Astrocyte of the hippocampus (primary cell): ENCODE results near the gene SIMC1.
"Not testable (repeated sequence)": the region's sequence is repeated elsewhere in the genome, so short reads cannot be mapped to it uniquely, and the experiment has no call there.

Source experiments
- DNase-seq: peaks from one replicate; pipeline ENCODE4 v3.0.0; 2011; ENCODE audit warnings: low read depth, low spot score

SIMC1 gene

DNA sequence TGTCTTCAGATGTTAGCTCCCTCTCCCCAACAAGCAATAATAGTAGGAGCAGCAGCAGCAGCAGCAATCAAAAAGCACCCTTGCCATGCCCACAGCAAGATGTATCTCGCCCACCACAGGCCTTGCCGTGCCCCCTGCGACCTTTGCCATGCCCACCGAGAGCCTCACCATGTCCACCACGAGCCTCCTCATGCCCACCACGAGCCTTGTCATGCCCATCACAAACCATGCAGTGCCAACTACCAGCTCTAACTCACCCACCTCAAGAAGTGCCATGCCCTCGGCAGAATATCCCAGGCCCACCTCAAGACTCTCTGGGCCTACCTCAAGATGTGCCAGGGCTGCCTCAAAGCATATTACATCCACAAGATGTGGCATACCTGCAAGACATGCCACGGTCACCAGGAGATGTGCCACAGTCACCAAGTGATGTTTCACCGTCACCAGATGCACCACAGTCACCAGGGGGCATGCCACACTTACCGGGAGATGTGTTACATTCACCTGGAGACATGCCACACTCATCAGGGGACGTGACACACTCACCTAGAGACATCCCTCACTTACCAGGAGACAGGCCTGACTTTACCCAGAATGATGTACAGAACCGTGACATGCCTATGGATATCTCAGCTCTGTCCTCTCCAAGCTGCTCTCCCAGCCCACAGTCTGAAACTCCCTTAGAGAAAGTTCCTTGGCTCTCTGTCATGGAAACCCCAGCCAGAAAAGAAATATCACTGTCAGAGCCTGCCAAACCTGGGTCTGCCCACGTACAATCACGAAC lies 52.0 kb downstream of the SIMC1 start:
- not testable (repeated sequence) for DNase-seq

DNA sequence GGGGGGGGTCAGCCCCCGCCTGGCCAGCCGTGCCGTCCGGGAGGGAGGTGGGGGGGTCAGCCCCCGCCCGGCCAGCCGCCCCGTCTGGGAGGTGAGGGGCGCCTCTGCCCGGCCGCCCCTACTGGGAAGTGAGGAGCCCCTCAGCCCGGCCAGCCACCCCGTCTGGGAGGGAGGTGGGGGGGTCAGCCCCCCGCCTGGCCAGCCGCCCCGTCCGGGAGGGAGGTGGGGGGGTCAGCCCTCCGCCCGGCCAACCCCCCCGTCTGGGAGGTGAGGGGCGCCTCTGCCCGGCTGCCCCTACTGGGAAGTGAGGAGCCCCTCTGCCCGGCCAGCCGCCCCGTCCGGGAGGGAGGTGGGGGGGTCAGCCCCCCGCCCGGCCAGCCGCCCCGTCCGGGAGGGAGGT lies 67.1 kb downstream of the SIMC1 start:
- DNase-seq, result not testable (repeated sequence)

DNA sequence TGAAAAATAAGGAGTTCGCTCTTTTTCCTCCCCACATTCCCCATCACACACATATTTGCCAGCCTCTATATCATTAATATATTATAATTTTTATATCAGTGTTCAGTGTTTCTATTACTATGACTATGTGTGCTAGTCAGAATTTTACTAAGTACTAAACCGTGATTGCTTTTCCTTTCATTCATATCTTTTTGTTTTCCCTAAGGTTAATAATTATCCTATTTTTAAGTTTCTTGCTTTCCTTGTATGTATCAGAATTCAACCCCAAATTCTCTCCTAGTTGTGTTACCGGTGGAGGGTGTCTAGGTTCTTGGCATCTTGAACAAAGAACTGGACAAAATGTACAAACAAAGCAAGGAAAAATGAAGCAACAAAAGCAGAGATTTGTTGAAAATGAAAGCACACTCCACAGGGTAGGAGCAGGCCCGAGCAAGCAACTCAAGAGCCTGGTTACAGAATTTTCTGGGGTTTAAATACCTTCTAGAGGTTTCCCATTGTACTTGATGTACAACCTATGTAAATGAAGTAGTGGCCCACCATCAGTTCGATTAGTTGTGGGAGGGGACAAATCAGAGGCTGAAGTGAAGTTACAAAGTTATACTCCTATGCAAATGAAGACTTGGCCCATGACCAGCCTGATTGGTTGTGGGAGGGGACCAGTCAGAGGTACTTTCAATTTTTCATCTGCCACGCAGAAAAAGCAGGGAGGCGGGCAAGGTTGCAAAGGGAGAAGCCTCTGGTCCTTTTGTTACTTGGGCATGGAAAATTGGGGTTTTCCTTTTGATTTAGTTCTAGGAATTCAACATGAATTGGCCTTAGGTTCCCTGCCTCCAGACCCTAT lies 79.5 kb downstream of the SIMC1 start:
- no peak for DNase-seq

DNA sequence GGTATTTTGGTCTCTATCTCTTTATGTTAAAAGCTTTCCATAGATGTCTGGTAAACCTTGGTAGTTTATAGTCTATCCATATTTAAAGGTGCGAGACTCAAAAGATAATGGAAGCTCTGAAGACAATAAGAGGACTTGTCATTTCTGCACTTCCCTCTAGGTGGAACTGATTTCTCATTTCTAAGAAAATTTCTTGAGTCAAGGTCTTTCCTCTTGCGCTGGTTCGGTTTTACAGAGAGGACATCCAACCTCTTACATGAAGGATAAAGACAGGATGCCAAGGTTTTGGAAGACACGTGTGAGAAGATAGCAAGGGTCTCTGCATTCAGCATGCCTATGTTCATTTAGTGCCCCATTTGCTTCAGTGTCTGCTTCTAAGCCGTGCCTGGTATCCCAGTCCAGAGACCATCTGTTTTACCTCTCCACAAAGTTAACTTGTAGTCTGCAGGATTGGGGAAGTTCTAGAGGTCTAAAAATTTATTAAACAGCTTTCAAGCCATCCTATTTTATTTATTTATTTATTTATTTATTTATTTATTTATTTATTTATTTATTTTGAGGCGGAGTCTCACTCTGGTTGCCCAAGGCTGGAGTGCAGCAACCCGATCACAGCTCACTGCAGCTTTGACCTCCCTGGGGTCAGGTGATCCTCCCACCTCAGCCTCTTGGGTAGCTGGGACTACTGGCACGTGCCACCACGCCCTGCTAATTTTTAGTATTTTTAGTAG lies 81.8 kb downstream of the SIMC1 start:
- DNase-seq, result peak; percentile 6

DNA sequence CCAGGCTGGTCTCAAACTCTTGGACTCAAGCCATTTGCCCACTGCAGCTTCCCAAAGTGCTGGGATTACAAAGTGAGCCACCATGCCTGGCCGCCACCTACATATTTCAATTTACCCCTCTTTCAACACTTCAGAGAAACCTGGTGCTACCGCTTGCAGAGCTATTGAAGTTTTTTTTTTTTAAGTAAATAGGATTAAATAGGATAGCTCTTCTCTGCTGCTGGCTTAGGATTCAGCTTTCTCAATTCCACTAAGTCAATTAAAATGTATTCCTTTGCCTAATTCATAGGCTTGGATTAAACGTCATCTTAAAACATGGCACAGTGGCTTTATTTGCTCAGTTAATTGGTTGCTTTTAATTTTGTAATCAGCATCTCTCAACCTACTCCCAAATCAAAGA lies 82.4 kb downstream of the SIMC1 start:
- DNase-seq, result no peak

DNA sequence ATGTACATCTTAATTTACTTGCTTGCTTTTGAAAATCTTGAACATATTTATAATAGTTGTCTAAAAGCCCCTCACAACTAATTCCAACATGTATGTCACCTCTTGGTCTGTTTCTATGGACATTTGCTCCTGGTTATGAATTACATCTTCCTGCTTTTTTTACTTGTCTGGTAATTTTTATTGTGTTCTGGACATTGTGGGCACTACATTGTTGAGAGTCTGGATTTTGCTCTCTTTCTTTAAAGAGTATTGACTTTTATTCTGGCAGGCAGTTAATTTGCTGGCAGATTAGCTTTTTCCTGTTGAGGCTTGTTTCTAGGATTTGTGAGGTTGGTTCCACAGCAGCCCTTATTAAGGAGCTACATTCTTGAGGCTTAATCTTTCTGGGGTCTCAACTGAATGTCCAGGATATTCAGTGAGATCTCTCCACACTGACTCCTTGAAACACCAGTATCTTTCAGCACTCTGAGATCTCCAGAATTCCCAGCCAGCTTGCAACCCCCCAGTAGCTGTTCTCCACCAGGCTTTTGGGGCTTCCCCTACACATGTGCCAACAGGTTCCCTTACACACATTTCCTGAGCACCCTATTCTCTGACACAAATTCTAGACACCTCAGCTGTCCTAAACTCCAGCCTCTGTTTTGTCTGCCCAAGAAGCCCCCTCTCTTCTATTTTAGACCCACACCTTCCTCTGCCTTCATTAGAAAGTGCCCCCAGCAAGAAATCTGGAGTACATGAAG lies 96.0 kb downstream of the SIMC1 start:
- no peak for DNase-seq

DNA sequence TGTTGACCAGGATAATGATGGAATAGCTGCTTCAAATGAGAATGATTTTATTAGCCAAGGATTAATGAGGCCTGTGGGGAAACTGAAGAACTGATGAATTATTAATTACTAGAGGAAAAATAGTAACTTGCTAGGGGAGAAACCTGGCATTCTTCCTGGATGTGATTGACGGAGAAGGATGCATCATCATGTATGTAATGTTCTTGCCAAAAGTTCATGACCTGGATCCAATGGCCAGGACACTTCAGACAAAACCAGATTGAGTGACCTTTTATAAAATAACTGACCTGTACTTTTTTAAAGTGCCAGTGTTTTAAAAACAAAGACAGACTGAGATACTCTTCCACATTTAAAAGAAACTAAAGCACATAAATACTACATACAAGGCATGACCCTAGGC lies 99.7 kb downstream of the SIMC1 start:
- DNase-seq, result no peak

DNA sequence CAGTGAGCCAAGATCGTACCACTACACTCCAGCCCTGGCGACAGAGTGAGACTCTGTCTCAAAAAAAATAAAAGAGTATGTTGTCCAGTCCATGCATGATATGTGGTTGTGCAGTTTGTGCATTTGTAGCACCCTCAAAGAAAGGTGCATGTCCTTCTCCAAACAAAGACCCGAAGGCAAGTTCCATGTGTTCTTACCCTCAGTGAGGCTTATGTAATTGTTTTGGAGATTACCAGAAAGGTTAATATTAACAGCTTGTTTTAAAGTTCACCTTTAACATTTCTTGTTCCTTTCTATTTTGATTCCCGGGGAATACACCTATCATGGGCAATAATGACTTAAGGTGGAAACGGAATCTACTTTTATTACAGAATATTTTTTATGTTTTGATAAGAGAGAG lies 101.1 kb downstream of the SIMC1 start:
- no peak for DNase-seq

DNA sequence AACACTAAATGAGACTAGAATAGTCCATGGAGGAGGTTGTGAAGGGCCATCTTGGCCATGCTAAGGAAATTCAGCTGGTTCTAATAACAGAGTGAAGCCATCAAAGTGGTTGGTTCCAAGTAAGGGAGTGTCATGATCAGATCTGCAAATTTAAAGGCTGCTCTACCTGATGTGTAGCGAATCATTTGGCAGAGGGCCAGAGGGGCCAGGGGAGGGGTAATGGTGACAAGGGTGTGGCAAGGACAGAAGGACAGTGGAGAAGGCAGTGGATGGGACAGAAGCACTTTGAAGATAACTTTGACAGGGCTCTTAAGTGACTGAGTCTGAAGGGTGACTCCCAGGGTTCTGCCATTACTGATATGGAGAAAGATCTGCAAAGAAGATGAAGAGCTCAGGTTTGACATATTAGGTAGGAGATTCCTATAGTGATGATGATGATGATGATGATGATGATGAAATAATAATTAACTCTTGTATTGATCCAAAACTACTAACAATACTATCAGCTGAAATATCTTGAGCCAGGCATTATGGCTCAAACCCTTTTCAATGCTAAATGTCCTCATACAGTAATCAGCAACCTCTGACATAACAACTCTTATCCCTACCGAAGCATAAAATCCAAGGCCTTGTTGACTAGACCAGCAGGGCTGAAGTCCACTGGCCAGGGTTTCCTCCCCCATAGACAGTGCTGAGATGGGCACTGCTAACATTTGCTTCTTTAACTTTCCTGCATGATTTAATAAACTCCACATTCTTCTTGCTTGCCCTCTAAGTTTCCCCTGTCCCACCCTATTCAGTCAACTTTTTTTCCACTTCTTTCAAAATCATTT lies 103.3 kb downstream of the SIMC1 start:
- DNase-seq, result no peak

DNA sequence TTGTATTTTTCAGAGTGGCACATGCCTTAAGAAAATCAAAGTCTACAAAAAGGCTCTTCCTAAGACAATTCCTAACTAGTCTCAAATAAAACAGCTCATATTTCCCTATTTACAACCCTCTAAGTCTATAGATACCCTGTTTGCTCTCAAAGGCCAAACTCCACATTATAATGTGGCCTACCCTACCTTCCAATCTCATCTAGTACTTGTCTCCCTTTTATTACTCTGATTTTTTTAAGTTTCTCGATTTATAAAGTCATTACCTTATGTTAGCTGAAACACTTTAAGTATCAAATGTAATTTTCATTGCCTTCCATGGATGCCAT lies 103.9 kb downstream of the SIMC1 start:
- DNase-seq, result no peak

DNA sequence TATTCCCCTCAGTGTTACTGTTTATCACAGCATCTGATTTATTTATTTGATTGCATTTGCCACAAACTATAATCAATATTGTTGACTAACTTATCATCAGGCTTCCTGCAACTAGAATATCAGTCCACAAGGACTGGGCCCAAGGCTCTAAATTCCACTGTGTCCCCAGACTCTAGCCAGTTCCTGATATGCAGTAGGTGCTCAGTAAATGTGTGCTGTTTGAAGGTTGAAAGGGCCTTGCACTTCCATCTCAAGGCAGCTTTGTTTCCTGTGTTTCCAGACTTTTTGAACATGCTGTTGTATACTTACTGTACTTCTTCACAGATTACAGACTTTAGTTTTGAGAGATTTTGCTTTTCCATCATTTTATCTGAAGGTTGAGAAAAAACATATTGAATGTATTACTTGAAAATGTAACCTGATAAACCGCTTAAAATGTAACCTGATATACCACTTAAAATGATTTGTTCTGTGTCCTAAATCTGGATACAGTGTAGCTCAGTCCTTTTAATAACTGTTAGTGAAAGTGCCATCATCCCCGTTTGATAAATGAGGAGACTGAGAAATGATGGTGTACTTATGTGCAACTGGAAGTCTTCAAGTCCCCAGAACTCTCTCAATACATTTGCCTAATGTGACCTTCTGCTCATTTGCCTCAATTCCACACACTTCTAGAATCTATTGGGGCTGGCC lies 104.7 kb downstream of the SIMC1 start:
- DNase-seq, result no peak

DNA sequence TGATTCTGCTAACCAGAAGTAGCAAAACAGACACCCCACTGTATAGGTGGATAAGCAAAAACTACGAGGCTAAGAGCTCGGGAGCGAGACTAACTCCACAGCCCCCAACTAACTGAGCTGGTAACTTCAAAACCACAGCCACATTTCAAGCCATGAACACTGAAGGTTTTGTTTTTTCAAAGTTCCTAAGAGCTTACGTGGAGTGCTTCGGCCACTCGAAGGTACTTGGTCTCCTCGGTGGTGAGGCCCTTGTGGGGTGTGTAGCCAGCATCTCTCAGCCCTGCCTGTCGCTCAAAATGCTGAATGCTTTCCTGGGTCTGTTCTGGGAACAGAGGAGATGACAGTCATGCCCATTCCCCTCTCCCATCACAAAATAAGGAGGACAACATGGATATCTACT lies 112.2 kb downstream of the SIMC1 start:
- DNase-seq, result peak; percentile 35

DNA sequence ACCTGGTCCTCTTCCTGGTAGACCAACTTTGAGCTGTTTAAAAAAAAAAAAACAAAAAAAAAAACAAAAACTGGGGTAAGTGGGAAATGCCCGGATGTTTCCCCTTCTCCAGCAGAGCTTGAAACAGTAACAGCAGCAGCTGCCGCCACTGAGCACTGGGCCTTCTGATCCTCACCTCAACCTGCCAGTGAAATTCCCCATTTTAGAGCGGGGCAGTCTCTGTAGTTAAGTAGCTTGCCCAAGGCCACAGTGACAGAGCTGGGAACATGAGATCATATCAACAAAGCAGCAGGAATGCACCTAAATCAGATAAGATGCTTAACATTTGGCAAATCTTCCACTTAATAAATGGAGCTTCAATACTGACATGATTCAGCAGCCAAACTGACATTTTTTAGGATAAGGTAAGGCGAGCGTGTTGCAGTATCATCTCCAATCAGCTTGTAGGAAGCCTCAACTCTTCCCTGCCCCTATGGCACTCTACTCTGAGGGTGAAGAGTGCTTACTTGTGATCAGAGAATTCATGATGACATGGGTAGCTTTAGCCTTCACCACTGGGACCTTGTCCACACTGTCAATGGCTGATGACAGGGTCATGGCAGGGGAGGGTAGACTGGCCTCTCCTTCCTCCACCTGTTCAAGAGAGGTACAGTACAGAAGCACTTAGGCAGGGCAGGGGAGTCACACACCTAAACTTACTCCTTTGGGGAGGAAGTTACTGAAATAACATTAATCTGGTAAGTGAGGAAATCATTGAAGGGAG lies 114.1 kb downstream of the SIMC1 start:
- no peak for DNase-seq

DNA sequence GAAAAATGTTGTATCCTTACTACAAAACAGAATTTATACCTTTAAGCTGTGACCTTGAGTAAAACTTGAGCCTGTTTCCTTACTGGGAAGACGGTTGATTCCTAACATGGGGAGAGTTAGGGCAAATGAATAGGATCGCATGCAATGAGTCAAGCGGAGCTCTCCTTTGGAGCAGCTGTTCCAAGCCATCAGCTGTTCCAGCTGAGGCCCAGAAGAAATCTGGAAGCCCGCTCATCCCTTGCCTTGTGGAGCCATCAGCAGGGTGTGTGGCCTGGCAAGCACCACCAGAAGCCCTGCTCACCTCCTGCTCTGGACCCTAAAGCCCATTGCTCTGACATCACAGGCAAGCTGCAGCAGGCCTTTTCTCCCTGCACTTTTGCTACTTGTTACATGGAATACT lies 115.3 kb downstream of the SIMC1 start:
- DNase-seq, result no peak

DNA sequence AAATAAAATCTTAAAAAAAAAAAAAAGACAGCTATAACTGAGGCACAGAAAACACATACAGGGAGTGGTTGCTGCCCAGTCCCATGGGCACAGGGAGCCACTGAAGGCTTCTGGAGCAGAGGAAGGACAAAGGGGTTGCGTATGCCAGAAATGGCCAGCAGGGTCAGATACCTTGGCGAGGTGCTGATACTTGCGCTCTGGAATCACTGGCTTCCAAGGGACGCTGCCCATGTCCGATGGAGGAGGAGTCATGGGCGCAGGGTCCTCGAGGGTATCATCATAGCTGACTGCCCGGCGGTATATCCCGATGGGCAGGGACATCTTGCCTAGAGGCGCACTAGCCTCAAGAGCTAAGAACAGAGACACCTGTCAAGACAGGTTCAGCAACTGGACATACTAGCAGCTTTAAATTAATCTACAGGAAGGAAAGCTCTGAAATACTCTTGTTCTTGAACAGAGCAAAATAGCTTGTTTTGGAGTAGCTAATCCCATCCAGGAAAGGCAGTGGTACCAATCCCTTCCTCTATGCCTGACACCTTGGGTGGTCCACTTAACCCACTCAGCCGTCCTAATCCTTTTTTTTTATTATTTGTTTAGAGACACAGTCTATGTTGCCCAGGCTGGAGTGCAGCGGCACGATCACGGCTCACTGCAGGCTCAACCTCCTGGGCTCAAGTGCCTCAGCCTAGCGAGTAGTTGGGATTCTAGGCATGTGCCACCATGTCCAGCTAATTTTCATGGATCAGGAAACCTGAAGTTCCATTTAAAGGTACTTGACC lies 117.4 kb downstream of the SIMC1 start:
- DNase-seq, result no peak

DNA sequence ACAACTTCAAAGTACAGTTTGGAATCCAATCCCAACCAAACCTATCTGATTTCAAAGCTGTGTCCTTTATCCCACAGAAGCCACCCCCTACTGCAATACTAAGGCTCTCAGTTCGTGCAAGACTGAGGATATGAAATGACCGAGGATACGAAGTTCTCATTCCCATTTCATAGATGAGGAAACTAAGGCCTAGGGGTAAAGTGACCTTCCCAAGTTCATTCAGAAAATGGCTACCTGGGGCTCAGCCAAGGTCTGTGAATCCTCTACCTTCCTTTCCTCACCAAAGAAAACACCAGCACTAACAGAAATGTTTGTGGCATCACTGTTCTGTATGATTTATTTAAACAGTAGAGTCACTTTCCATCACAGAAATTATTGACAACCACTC lies 117.9 kb downstream of the SIMC1 start:
- no peak for DNase-seq

DNA sequence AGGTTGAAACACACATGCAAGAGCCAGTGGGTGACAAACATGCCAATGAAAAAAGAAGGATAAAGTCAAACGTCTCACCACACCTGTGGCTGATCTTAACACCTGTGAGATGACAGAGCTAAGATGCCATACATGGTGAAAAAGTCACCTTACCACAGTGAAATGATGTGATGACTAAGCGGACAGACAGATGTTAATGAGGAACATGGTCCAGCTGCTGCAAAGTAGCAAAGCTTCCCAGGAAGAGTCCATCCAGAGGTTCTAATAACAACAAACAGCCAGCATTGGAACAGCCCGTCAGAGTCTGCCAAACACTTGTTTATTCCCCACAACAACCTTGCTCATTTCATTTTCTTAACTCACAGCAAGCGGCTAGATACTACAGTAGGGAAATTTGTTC lies 121.4 kb downstream of the SIMC1 start:
- no peak for DNase-seq

DNA sequence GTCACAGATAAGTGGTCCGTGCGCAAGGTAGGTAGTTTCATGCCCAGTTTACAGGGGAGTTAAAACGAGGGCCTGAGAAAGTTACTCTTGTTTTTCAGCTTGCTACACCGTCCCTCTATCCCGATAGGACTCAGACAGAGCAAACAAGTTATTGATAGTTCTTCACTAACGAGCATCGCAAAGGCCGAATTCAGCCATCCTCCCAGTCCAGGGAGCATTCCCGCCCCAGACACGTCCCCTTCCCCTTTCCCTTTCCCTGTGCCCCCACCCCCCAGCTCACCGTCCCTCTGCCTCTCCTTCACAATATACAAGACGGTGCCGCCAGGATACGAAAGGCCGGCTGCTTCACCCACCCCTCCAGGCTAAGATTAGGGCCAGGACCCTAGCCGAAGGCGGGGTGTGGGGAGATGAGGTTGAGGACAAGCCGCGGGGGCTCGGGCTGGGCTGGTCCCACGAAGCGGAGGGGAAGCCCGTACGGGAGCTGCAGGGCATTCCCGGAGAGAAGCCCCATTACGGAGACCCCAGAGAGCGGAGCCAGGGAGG lies 122.7 kb downstream of the SIMC1 start:
- peak; percentile 52 for DNase-seq
